GM12892 (cell line): ENCODE data around the gene DSE.

ENCODE experiments used
- POLR2A ChIP-seq: IDR thresholded peaks from 2 replicates; pipeline ENCODE4 v1.6.1; 2011; ENCODE audit warnings: low read depth, low read length, control low read depth
- POLR2AphosphoS5 ChIP-seq: IDR thresholded peaks from 2 replicates; pipeline ENCODE4 v1.6.1; 2011; ENCODE audit warnings: low read depth, low read length, control low read depth
- TAF1 ChIP-seq: IDR thresholded peaks from 2 replicates; pipeline ENCODE4 v1.6.1; 2011; ENCODE audit warnings: low read depth, mild to moderate bottlenecking, control low read depth, low read length, borderline replicate concordance

DNA sequence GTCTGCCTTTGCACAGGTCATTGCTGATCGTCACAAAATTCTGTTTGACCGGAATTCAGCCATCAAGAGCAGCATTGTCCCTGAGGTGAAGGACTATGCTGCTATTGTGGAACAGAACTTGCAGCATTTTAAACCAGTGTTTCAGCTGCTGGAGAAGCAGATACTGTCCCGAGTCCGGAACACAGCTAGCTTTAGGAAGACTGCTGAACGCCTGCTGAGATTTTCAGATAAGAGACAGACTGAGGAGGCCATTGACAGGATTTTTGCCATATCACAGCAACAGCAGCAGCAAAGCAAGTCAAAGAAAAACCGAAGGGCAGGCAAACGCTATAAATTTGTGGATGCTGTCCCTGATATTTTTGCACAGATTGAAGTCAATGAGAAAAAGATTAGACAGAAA lies 65.8 kb downstream of the DSE start:
- TF ChIP-seq TAF1 = no peak
- TF ChIP-seq POLR2AphosphoS5 = no peak
- no peak for TF ChIP-seq POLR2A
